SK-N-SH treated with all-trans-retinoic acid at 6 μM for 48 hours (cell line): ENCODE measurements around the gene SLC40A1.

Source experiments
- GLIS3 ChIP-seq: fragments of 250-450 bp; sonication (Bioruptor Pico); IDR thresholded peaks from 2 replicates; pipeline ENCODE4 v1.5.0; 2020; ENCODE audit warnings: mild to moderate bottlenecking, moderate library complexity
- POU6F1 ChIP-seq: fragments of 250-450 bp; sonication (Bioruptor Pico); IDR thresholded peaks from 2 replicates; pipeline ENCODE4 v1.8.0; 2021; ENCODE audit warnings: low read depth, mild to moderate bottlenecking, moderate library complexity, borderline replicate concordance
- ZNF70 ChIP-seq: fragments of 450-650 bp; formaldehyde crosslinking; IDR thresholded peaks from 2 replicates; pipeline ENCODE4 v1.5.0; 2020; ENCODE audit warnings: mild to moderate bottlenecking, moderate library complexity

- no peak for TF ChIP-seq GLIS3 (CRISPR knock-in tag)
- TF ChIP-seq ZNF70 (CRISPR knock-in tag): no peak
- no peak for TF ChIP-seq POU6F1 (CRISPR knock-in tag)
Measured at GRCh38 chr2:189526241-189526640, 54.3 kb downstream of the SLC40A1 start.
